ENCODE results near the gene ERC1.

The ERC1 gene

DNA sequence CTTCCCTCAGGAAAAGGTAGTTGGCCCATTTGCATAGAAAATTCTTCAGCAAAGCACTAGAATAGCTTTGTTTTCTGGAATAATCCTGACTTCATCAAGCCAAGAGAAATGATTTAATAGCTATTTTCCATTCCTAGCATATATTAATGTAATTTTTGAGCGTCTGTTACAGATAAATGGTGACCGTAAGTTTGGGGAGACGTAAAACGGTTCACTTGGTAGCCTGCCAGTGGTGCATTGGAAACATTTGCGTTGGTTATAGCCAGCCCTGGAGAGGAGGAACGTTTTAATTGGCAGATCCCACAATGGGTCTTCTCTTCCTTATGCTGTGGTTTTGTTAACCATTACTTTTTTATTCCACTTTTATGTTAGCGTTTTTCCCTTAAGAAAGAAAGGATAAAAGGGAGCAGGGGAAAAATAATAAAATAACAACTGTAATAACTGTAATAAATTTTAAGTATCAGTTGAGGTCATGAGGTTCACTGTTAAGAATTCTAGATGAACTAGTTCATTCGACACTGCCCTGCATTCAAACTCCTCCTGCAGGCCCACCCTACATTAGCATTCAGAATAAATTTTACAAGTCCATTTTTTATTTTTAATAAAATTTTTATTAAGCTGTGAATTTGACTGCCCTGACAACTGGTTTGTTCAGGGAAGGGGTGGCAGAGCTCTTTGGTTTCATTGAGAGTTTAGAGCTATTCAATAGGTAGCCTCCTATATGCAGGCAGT lies 300.7 kb downstream of the ERC1 start:
- Histone ChIP-seq H3K4me3 (IDR thresholded peaks at IDR 0.05; ENCODE audit: insufficient read depth, low read depth, low read length) (no peak overlapping the region), H3K27ac (no peak overlapping the region), H3K79me2 (ENCODE audit: insufficient read depth, low read depth) (no peaks in the 10 kb centered on the region), H3K9ac (no peak overlapping the region), H4K20me1 (ENCODE audit: insufficient read depth) (no peaks in the 10 kb centered on the region), H3K27me3 (ENCODE audit: insufficient read depth, low read depth) (no peaks in the 10 kb centered on the region), H3K36me3 (ENCODE audit: insufficient read depth) (0 out of 2 replicates have a peak, but pooled peaks cover 2% of the 10 kb centered on the region), H3K4me1 (ENCODE audit: low read depth, poor library complexity, severe bottlenecking) (no peaks in the 10 kb centered on the region), H3K4me2 (no peak overlapping the region), H2AFZ (ENCODE audit: low read depth) (no peak overlapping the region)
- TF ChIP-seq, protein P1, sequence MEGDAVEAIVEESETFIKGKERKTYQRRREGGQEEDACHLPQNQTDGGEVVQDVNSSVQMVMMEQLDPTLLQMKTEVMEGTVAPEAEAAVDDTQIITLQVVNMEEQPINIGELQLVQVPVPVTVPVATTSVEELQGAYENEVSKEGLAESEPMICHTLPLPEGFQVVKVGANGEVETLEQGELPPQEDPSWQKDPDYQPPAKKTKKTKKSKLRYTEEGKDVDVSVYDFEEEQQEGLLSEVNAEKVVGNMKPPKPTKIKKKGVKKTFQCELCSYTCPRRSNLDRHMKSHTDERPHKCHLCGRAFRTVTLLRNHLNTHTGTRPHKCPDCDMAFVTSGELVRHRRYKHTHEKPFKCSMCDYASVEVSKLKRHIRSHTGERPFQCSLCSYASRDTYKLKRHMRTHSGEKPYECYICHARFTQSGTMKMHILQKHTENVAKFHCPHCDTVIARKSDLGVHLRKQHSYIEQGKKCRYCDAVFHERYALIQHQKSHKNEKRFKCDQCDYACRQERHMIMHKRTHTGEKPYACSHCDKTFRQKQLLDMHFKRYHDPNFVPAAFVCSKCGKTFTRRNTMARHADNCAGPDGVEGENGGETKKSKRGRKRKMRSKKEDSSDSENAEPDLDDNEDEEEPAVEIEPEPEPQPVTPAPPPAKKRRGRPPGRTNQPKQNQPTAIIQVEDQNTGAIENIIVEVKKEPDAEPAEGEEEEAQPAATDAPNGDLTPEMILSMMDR (conservative IDR thresholded peaks at IDR 0.05; ENCODE audit: low read depth, low read length), result no peak

DNA sequence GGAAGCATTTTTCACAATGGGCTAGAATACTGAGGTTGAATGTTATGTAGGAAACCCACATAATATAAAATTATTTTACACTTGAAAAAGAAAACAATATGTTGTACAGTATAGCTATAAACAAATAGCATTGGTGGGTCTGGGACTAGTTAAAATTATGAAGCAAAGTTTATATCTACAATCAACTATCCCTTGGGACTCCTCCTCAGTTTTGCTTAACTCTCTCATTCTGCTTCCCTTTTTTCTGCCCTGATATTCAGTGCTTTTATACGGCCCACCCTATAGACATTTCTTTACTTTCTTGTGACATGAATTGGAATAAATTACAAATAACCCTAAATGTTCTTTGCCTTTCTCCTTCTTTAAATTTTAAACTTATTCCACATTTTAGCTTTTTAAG lies 302.9 kb downstream of the ERC1 start:
- H3K4me3 ChIP-seq (IDR thresholded peaks at IDR 0.05; ENCODE audit: insufficient read depth, low read depth, low read length), result no peak overlapping the region

DNA sequence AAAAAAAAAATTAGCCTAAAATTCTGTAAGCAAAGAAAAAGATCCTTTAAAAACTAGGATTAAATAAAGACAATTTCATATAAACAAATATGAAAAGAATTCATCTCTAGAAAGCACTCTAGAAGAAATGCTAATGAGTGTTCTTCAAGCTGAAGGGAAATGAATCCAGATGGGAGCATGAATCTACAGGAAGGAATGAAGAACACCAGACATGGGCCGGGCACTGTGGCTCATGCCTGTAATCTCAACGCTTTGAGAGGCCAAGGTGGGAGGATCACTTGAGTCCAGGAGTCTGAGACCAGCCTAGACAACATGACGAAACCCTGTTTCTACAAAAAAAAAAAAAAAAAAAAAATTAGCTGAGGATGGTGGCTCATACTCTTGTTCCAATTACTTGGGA lies 306.2 kb downstream of the ERC1 start:
- no peak overlapping the region for H3K9ac ChIP-seq

More for the DNA sequence above, 302.9 kb downstream of the ERC1 start:
- TF ChIP-seq, protein P1 (conservative IDR thresholded peaks at IDR 0.05; ENCODE audit: low read depth, low read length), result no peak
- Histone ChIP-seq H3K79me2 (ENCODE audit: insufficient read depth, low read depth) (no peaks in the 10 kb centered on the region), H2AFZ (ENCODE audit: low read depth) (no peak overlapping the region), H3K27me3 (ENCODE audit: insufficient read depth, low read depth) (no peaks in the 10 kb centered on the region), H3K4me1 (ENCODE audit: low read depth, poor library complexity, severe bottlenecking) (no peaks in the 10 kb centered on the region), H3K9ac (no peak overlapping the region), H3K36me3 (ENCODE audit: insufficient read depth) (0 out of 2 replicates have a peak, but pooled peaks cover 2% of the 10 kb centered on the region), H3K4me2 (no peak overlapping the region), H3K27ac (no peak overlapping the region), H4K20me1 (ENCODE audit: insufficient read depth) (no peaks in the 10 kb centered on the region)

DNA sequence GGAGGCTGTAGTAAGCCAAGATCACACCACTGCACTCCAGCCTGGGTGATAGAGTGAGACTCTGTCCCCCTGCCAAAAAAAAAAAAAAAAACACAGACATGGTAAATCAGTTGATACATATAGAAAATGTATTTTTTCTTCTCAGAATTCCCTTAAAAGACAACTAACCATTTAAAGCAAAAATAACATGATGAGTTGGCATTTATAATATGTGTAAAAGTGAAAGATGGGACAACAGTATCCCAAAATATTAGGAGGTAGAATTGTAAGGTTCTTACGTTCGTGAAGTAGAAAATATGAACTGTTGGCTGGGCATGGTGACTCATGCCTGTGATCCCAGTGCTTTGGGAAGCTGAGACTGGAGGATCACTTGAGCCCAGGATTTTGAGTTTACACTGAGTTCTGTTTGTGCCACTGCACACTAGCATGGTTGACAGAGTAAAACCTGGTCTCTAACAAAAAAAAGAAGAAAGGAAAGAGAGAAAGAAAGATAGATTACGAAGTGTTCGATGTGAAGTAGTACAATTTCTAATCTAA lies 306.7 kb downstream of the ERC1 start:
- Histone ChIP-seq H3K27ac (no peak overlapping the region), H2AFZ (ENCODE audit: low read depth) (no peak overlapping the region), H4K20me1 (ENCODE audit: insufficient read depth) (no peaks in the 10 kb centered on the region), H3K36me3 (ENCODE audit: insufficient read depth) (0 out of 2 replicates have a peak, but pooled peaks cover 2% of the 10 kb centered on the region), H3K79me2 (ENCODE audit: insufficient read depth, low read depth) (no peaks in the 10 kb centered on the region), H3K27me3 (ENCODE audit: insufficient read depth, low read depth) (no peaks in the 10 kb centered on the region), H3K4me3 (IDR thresholded peaks at IDR 0.05; ENCODE audit: insufficient read depth, low read depth, low read length) (no peak overlapping the region), H3K4me1 (ENCODE audit: low read depth, poor library complexity, severe bottlenecking) (no peaks in the 10 kb centered on the region), H3K9ac (no peak overlapping the region), H3K4me2 (no peak overlapping the region)
- TF ChIP-seq, protein P1 (conservative IDR thresholded peaks at IDR 0.05; ENCODE audit: low read depth, low read length), result no peak

More for the DNA sequence above, 306.2 kb downstream of the ERC1 start:
- H3K4me1 ChIP-seq (ENCODE audit: low read depth, poor library complexity, severe bottlenecking), result no peaks in the 10 kb centered on the region
- no peak overlapping the region for H3K4me3 ChIP-seq (IDR thresholded peaks at IDR 0.05; ENCODE audit: insufficient read depth, low read depth, low read length)
- no peak overlapping the region for H2AFZ ChIP-seq (ENCODE audit: low read depth)
- no peak overlapping the region for H3K27ac ChIP-seq
- H3K4me2 ChIP-seq, result no peak overlapping the region
- 0 out of 2 replicates have a peak, but pooled peaks cover 2% of the 10 kb centered on the region for H3K36me3 ChIP-seq (ENCODE audit: insufficient read depth)
- H3K27me3 ChIP-seq (ENCODE audit: insufficient read depth, low read depth), result no peaks in the 10 kb centered on the region
- TF ChIP-seq, protein P1 (conservative IDR thresholded peaks at IDR 0.05; ENCODE audit: low read depth, low read length), result no peak
- H4K20me1 ChIP-seq (ENCODE audit: insufficient read depth), result no peaks in the 10 kb centered on the region
- H3K79me2 ChIP-seq (ENCODE audit: insufficient read depth, low read depth), result no peaks in the 10 kb centered on the region
